HG02943 (cell line): Measurements from ENCODE around the gene TPM2.

ENCODE experiments used
- ATAC-seq: cut with Tn5 transposase; IDR thresholded peaks from one replicate; pipeline ENCODE4 v1.9.1; 2021; ENCODE audit warnings: mild to moderate bottlenecking, low read depth, moderate library complexity; ENCODE audit not compliant: unreplicated experiment

The TPM2 gene

GRCh38 chr9:35680331-35681105 is 9.2 kb downstream of the TPM2 start:
- no peak for ATAC-seq

- no peak for ATAC-seq
These were observed 9.9 kb downstream of the TPM2 start for GRCh38 chr9:35679766-35680330.

GRCh38 chr9:35679091-35679490 is 10.6 kb downstream of the TPM2 start:
- ATAC-seq: no peak

- no peak for ATAC-seq
These were observed 13.9 kb downstream of the TPM2 start for GRCh38 chr9:35675732-35676392.

GRCh38 chr9:35675204-35675603 is 14.5 kb downstream of the TPM2 start:
- ATAC-seq: no peak

GRCh38 chr9:35674025-35674361 is 15.7 kb downstream of the TPM2 start:
- ATAC-seq: no peak

GRCh38 chr9:35673132-35674024 is 16.3 kb downstream of the TPM2 start, which contains the start of gene CA9:
Gene CA9, plus strand, starts transcription at chr9:35673928. Its CDS starts 32 bp downstream, at chr9:35673960.
- ATAC-seq: no peak

- ATAC-seq: no peak
These were observed 20.2 kb downstream of the TPM2 start for GRCh38 chr9:35669331-35670145.

- no peak for ATAC-seq
These were observed 21.8 kb downstream of the TPM2 start for GRCh38 chr9:35667939-35668338.

- no peak for ATAC-seq
These were observed 23.2 kb downstream of the TPM2 start for GRCh38 chr9:35666549-35666948.

GRCh38 chr9:35666045-35666444 is 23.7 kb downstream of the TPM2 start:
- ATAC-seq: no peak

- ATAC-seq: no peak
These were observed 24.3 kb downstream of the TPM2 start for GRCh38 chr9:35665471-35665818.

GRCh38 chr9:35664531-35665470 is 24.9 kb downstream of the TPM2 start, which contains the start of gene ARHGEF39:
Gene ARHGEF39, minus strand, starts transcription at chr9:35665195. Its CDS starts 26 bp downstream, at chr9:35665169.
- no peak for ATAC-seq

- ATAC-seq: no peak
These were observed 27.3 kb downstream of the TPM2 start for GRCh38 chr9:35662437-35662836.

- ATAC-seq: no peak
These were observed 27.9 kb downstream of the TPM2 start for GRCh38 chr9:35661756-35662350.

- no peak for ATAC-seq
These were observed 28.7 kb downstream of the TPM2 start for GRCh38 chr9:35660966-35661415.

- no peak for ATAC-seq
These were observed 30.4 kb downstream of the TPM2 start for GRCh38 chr9:35659340-35659739.

GRCh38 chr9:35658968-35659220 is 30.8 kb downstream of the TPM2 start:
- no peak for ATAC-seq
